ENCODE data around the gene ADCY1.

Gene ADCY1

GRCh38 chr7:45606931-45607330, 32.8 kb downstream of the ADCY1 start:
- TF ChIP-seq EZH2phosphoT487 (IDR thresholded peaks at IDR 0.05; ENCODE audit: borderline replicate concordance) (no peak), CTCF (conservative IDR thresholded peaks at IDR 0.05; ENCODE audit: low read length) (no peak)
- H3K27me3 ChIP-seq (ENCODE audit: insufficient read depth, low read length, poor library complexity, severe bottlenecking) = no peaks in the 10 kb centered on the region
- no peak overlapping the region for H3K9ac ChIP-seq (ENCODE audit: low read depth, low read length, poor library complexity, severe bottlenecking)
- no peaks in the 10 kb centered on the region for H3K79me2 ChIP-seq (ENCODE audit: insufficient read depth, low read length)
- H3K9me2 ChIP-seq (replicated peaks; ENCODE audit: low read depth, low read length) = no peaks in the 10 kb centered on the region
- H3K4me1 ChIP-seq (ENCODE audit: insufficient read depth, low read length, poor library complexity, severe bottlenecking) = no peaks in the 10 kb centered on the region
- no peaks in the 10 kb centered on the region for H4K20me1 ChIP-seq (ENCODE audit: insufficient read depth, low read length, poor library complexity, severe bottlenecking)
- no peak overlapping the region for H3K4me2 ChIP-seq (ENCODE audit: low read depth, low read length, poor library complexity, severe bottlenecking)
- H2AFZ ChIP-seq (ENCODE audit: low read length) = no peak overlapping the region
- H3K36me3 ChIP-seq (ENCODE audit: insufficient read depth, low read length) = no peaks in the 10 kb centered on the region
- H3K4me3 ChIP-seq (ENCODE audit: low read length, poor library complexity, severe bottlenecking) = no peak overlapping the region
- peaks cover 16% of the 10 kb centered on the region for H3K9me3 ChIP-seq (ENCODE audit: insufficient read depth, low read depth, low read length)
- no peaks in the 10 kb centered on the region for H3F3A ChIP-seq (ENCODE audit: low read depth)

- H3K9ac ChIP-seq (ENCODE audit: low read depth, low read length, poor library complexity, severe bottlenecking) = no peak overlapping the region
- no peaks in the 10 kb centered on the region for H3F3A ChIP-seq (ENCODE audit: low read depth)
- peaks cover 16% of the 10 kb centered on the region for H3K9me3 ChIP-seq (ENCODE audit: insufficient read depth, low read depth, low read length)
- no peaks in the 10 kb centered on the region for H3K4me1 ChIP-seq (ENCODE audit: insufficient read depth, low read length, poor library complexity, severe bottlenecking)
- no peaks in the 10 kb centered on the region for H3K36me3 ChIP-seq (ENCODE audit: insufficient read depth, low read length)
- H2AFZ ChIP-seq (ENCODE audit: low read length) = no peak overlapping the region
- no peaks in the 10 kb centered on the region for H4K20me1 ChIP-seq (ENCODE audit: insufficient read depth, low read length, poor library complexity, severe bottlenecking)
- H3K9me2 ChIP-seq (replicated peaks; ENCODE audit: low read depth, low read length) = no peaks in the 10 kb centered on the region
- H3K4me3 ChIP-seq (ENCODE audit: low read length, poor library complexity, severe bottlenecking) = no peak overlapping the region
- H3K79me2 ChIP-seq (ENCODE audit: insufficient read depth, low read length) = no peaks in the 10 kb centered on the region
- H3K4me2 ChIP-seq (ENCODE audit: low read depth, low read length, poor library complexity, severe bottlenecking) = no peak overlapping the region
- TF ChIP-seq CTCF (conservative IDR thresholded peaks at IDR 0.05; ENCODE audit: low read length) (no peak), EZH2phosphoT487 (IDR thresholded peaks at IDR 0.05; ENCODE audit: borderline replicate concordance) (no peak)
- H3K27me3 ChIP-seq (ENCODE audit: insufficient read depth, low read length, poor library complexity, severe bottlenecking) = no peaks in the 10 kb centered on the region
Observed at GRCh38 chr7:45609180-45609579, 35.0 kb downstream of the ADCY1 start.

- no peak overlapping the region for H3K9ac ChIP-seq (ENCODE audit: low read depth, low read length, poor library complexity, severe bottlenecking)
- H3K79me2 ChIP-seq (ENCODE audit: insufficient read depth, low read length) = no peaks in the 10 kb centered on the region
- no peaks in the 10 kb centered on the region for H3K4me1 ChIP-seq (ENCODE audit: insufficient read depth, low read length, poor library complexity, severe bottlenecking)
- no peaks in the 10 kb centered on the region for H3K27me3 ChIP-seq (ENCODE audit: insufficient read depth, low read length, poor library complexity, severe bottlenecking)
- TF ChIP-seq CTCF (conservative IDR thresholded peaks at IDR 0.05; ENCODE audit: low read length) (no peak), EZH2phosphoT487 (IDR thresholded peaks at IDR 0.05; ENCODE audit: borderline replicate concordance) (no peak)
- no peaks in the 10 kb centered on the region for H3K36me3 ChIP-seq (ENCODE audit: insufficient read depth, low read length)
- peaks cover 16% of the 10 kb centered on the region for H3K9me3 ChIP-seq (ENCODE audit: insufficient read depth, low read depth, low read length)
- no peaks in the 10 kb centered on the region for H4K20me1 ChIP-seq (ENCODE audit: insufficient read depth, low read length, poor library complexity, severe bottlenecking)
- H3K4me3 ChIP-seq (ENCODE audit: low read length, poor library complexity, severe bottlenecking) = no peak overlapping the region
- no peak overlapping the region for H2AFZ ChIP-seq (ENCODE audit: low read length)
- H3F3A ChIP-seq (ENCODE audit: low read depth) = no peaks in the 10 kb centered on the region
- H3K4me2 ChIP-seq (ENCODE audit: low read depth, low read length, poor library complexity, severe bottlenecking) = no peak overlapping the region
- no peaks in the 10 kb centered on the region for H3K9me2 ChIP-seq (replicated peaks; ENCODE audit: low read depth, low read length)
Observed at GRCh38 chr7:45610019-45610418, 35.9 kb downstream of the ADCY1 start.

Measured in Loucy (cell line).